ENCODE data around the gene OAT.

DNA sequence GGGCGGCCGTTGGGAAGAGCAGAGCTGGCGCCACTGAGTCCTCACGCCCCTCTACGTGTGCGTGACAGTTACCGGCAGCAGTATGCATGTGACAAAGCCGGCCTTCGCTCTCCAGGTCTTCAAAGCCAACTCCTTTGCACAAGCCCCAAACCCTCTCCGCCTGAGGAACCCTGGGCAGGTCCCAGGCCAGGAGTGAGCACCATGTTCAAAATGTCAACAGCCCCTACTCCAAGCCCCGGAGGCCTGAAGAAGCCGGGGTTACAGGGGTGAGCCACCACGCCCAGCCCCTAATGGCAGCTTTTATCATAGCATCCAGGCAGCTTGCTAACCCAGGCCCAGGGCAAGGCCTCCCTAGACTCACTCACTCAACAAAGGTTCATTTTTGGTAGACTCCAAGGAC lies 70.8 kb downstream of the OAT start:
- TF ChIP-seq, protein P1, sequence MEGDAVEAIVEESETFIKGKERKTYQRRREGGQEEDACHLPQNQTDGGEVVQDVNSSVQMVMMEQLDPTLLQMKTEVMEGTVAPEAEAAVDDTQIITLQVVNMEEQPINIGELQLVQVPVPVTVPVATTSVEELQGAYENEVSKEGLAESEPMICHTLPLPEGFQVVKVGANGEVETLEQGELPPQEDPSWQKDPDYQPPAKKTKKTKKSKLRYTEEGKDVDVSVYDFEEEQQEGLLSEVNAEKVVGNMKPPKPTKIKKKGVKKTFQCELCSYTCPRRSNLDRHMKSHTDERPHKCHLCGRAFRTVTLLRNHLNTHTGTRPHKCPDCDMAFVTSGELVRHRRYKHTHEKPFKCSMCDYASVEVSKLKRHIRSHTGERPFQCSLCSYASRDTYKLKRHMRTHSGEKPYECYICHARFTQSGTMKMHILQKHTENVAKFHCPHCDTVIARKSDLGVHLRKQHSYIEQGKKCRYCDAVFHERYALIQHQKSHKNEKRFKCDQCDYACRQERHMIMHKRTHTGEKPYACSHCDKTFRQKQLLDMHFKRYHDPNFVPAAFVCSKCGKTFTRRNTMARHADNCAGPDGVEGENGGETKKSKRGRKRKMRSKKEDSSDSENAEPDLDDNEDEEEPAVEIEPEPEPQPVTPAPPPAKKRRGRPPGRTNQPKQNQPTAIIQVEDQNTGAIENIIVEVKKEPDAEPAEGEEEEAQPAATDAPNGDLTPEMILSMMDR (IDR thresholded peaks at IDR 0.05): peak; percentile 21
- TF ChIP-seq EZH2 (IDR thresholded peaks at IDR 0.05) (no peak), EZH2phosphoT487 (IDR thresholded peaks at IDR 0.05) (no peak)
